GM12891 (cell line): ENCODE data around the gene CCDC194.

Experiments used
- POLR2AphosphoS5 ChIP-seq: IDR thresholded peaks from 2 replicates; pipeline ENCODE4 v1.6.1; 2011; ENCODE audit warnings: low read depth, low read length, control low read depth
- TAF1 ChIP-seq: IDR thresholded peaks from 2 replicates; pipeline ENCODE4 v1.6.1; 2011; ENCODE audit warnings: low read depth, low read length, control low read depth

DNA sequence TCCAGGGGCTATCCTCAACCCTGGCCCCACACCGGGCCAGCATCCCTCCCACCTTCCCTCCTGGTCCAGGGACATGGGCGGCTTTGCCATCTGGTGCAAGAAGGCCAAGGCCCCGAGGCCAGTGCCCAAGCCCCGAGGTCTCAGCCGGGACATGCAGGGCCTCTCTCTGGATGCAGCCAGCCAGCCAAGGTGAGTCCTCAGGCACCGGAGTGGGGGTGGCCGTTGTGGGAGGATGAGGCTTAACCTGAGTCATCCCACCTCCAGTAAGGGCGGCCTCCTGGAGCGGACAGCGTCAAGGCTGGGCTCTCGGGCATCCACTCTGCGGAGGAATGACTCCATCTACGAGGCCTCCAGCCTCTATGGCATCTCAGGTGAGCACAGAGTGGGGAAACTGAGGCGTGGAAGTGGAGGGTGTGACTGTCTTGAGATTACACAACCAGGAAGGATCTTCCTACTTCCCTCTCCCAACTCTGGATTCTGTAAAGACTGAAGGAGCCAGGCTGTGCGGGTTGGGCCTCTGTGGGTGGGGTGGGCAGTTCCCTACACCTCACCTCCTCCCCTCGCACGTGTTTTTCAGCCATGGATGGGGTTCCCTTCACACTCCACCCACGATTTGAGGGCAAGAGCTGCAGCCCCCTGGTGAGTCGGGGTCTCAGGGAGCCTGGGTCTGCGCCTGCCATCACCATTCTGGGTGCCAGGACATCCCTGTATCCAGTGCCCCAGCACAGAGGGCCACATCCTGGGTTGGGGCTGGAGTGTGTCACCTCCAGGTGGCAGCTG, 29.6 kb upstream of the CCDC194 start:
- no peak for TF ChIP-seq POLR2AphosphoS5
- no peak for TF ChIP-seq TAF1
